Ovary (tissue), 3 donors: Measurements from ENCODE around the gene CTBP2.

Experiments
- CTCF ChIP-seq, 3 donors: fragments of 450-650 bp in 2 of 3; fragments of 200-600 bp in 1 of 3; IDR thresholded peaks; one replicate each; pipeline versions ENCODE4 v1.5.1 to v1.8.0; 2016 to 2022; ENCODE audit warnings: antibody characterized with exemption in 3 of 3, mild to moderate bottlenecking in 1 of 3
- EP300 ChIP-seq: sonication (generic); formaldehyde crosslinking; IDR thresholded peaks from one replicate; pipeline ENCODE4 v1.6.1; 2017; ENCODE audit warnings: antibody characterized with exemption
- POLR2A ChIP-seq: fragments of 450-650 bp; IDR thresholded peaks from one replicate; pipeline ENCODE4 v1.6.1; 2017; ENCODE audit warnings: antibody characterized with exemption, mild to moderate bottlenecking, moderate library complexity
- donor health status: DM: no; HTN: no; CAD: no.

DNA sequence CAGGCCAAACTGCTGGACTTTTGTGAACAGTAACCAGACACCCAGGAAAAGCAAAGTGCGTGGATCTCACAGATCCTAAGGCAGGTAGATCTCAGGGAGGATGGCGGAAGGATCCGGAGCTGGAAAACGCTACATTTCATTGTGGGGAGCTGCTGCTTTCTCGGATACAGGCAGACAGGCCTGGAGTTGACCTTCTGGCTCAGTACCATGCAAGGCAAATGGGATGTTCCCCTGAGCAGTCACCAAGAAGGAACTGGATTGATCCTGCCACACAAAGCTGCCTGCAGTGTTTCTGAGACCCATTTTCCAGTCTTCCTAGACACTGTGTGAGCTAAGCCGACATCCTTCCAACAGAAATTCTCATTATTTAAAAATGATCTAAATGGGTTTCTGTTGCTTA, 152.9 kb downstream of the CTBP2 start:
- TF ChIP-seq CTCF (IDR thresholded peaks at IDR 0.05) = no peak
- TF ChIP-seq POLR2A = no peak
- TF ChIP-seq EP300 = no peak
